Measurements from ENCODE around the gene PLCB1.

The PLCB1 gene

DNA sequence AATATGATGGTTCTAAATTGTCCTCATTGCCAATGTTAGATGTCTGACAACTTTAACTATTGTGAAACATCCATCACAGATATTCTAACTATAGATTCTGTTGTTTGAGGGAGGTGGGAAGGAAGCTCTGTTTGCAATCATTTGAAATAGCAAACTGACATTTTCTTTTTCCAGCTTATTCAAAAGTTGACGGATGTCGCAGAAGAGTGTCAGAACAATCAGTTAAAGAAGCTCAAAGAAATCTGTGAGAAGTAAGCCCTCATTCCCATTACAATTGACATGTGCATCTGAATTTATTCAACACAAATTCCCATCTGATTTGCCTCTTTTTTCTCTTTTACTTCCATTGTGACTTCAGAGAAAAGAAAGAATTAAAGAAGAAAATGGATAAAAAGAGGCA lies 656.2 kb downstream of the PLCB1 start:
- TF ChIP-seq, protein P1, sequence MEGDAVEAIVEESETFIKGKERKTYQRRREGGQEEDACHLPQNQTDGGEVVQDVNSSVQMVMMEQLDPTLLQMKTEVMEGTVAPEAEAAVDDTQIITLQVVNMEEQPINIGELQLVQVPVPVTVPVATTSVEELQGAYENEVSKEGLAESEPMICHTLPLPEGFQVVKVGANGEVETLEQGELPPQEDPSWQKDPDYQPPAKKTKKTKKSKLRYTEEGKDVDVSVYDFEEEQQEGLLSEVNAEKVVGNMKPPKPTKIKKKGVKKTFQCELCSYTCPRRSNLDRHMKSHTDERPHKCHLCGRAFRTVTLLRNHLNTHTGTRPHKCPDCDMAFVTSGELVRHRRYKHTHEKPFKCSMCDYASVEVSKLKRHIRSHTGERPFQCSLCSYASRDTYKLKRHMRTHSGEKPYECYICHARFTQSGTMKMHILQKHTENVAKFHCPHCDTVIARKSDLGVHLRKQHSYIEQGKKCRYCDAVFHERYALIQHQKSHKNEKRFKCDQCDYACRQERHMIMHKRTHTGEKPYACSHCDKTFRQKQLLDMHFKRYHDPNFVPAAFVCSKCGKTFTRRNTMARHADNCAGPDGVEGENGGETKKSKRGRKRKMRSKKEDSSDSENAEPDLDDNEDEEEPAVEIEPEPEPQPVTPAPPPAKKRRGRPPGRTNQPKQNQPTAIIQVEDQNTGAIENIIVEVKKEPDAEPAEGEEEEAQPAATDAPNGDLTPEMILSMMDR (IDR thresholded peaks at IDR 0.05; ENCODE audit: control insufficient read depth, insufficient read depth, low read depth, low read length, missing control alignments) = no peak
- no peak overlapping the region for H3K4me3 ChIP-seq (ENCODE audit: control insufficient read depth, low read depth, low read length)
- no peak for DNase-seq (ENCODE audit: low read depth)

DNA sequence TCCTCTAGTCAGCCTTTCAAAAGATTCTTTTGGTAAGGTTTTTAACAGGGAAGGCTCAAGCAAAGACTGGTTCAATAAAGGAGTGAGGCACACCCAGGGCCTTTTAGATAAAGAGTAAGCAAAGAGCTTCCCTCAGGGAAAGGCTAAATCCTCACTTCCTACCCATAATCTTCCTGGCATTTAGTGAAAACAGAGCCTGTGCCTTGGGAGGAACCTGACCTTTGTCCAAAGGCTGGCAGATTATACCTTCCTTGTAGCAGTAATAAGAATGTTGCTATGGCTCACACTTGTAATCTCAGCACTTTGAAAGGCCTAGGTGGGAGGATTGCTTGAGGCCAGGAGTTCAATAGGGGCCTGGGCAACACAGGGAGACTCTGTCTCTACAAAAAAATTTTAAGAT lies 656.8 kb downstream of the PLCB1 start:
- H3K4me3 ChIP-seq (ENCODE audit: control insufficient read depth, low read depth, low read length) = no peak overlapping the region
- TF ChIP-seq, protein P1 (IDR thresholded peaks at IDR 0.05; ENCODE audit: control insufficient read depth, insufficient read depth, low read depth, low read length, missing control alignments) = no peak
- DNase-seq (ENCODE audit: low read depth) = no peak

DNA sequence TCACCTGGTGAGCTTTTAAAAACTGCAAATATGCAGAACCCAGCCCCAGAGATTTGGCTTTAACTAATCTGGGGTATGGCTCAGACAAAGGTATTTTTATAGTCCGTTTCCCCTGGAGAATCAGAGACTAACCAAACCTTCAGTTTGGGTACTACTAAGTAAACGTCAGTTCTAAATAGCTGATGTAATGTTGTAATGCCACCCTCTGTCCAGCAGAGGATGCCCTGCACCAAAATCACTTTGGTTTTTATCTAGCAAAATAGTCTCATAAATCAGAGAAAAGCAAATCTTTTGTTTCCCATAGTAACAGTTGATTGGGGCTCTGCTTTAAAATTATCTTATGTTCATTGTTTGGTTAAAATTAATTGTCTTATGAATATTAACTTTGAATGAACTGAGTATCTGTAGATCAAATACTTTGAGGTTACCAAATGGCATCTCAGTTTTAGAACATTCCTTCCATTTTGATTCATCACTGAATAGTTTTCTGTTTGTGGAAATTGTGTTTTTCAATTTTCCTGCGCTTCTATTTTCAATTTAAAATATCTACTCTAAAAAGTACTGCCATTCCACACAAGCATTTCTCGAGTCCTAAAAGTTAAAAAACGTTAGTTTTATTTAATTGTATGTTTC lies 658.5 kb downstream of the PLCB1 start:
- no peak for DNase-seq (ENCODE audit: low read depth)
- no peak overlapping the region for H3K4me3 ChIP-seq (ENCODE audit: control insufficient read depth, low read depth, low read length)
- TF ChIP-seq, protein P1 (IDR thresholded peaks at IDR 0.05; ENCODE audit: control insufficient read depth, insufficient read depth, low read depth, low read length, missing control alignments) = peak; percentile 93

DNA sequence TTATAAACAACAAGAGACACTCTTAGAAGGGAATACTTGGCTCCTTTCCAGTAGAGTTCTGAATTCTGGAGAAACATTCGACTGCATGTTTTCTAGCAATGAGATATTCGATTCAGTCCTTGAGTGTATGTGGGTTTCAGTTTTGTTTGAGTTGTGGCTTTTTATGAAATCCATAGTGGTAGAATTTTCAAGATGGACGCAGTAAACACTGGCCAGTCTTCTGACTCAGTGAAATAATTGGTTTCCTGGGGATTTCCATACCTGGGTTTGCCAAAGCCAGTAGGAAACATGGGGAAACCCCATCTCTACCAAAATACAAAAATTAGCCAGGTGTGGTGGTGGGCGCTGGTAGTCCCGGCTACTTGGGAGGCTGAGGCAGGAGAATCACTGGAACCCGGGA lies 663.3 kb downstream of the PLCB1 start:
- no peak overlapping the region for H3K4me3 ChIP-seq (ENCODE audit: control insufficient read depth, low read depth, low read length)
- no peak for DNase-seq (ENCODE audit: low read depth)
- TF ChIP-seq, protein P1 (IDR thresholded peaks at IDR 0.05; ENCODE audit: control insufficient read depth, insufficient read depth, low read depth, low read length, missing control alignments) = no peak

DNA sequence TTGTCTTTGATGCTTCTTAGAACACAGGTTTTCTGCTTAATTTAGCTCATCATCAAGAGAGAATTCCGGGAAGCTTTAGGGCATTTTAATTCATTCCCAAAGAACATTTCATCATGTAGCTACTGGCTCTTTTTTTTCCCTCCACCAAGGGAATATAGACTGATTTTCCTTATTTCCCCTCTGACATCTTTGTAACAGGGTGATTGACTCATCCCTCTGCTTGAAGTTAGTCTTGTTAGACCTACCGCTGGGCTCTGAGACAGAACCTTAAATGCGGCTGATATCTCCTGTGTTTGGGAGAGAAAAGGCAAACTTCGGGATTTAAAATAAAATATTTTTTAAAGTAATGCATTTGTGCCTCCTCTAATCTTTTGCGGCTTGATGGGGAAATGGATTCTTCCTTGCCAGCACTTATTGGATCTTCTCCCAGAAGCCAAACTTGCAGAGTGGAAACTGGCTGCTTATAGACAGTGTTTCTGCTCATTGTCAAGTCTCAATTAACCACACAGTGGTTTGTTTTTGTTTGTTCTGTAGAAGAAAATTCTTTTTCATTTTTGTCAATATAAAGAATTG lies 664.1 kb downstream of the PLCB1 start:
- DNase-seq (ENCODE audit: low read depth) = peak; percentile 31
- no peak overlapping the region for H3K4me3 ChIP-seq (ENCODE audit: control insufficient read depth, low read depth, low read length)
- TF ChIP-seq, protein P1 (IDR thresholded peaks at IDR 0.05; ENCODE audit: control insufficient read depth, insufficient read depth, low read depth, low read length, missing control alignments) = no peak

DNA sequence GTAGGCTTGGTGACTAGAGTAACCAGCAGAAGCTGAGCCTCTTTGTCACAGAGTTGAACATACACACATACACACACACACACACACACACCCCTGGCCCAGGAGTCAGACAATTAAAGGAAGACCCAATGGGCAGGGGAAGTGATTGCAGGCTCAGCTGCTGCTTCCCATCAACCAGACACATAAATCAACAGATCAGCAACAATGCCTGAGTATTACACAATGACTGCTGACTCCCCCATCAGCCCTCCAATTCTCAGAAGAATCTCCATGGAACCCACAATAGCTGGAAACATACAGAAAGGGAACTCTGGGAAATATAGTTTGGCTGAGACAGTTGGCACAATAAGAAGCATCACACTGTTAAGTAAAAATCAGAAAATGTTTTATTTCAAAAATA lies 666.4 kb downstream of the PLCB1 start:
- peak; percentile 67 for DNase-seq (ENCODE audit: low read depth)
- H3K4me3 ChIP-seq (ENCODE audit: control insufficient read depth, low read depth, low read length) = no peak overlapping the region
- TF ChIP-seq, protein P1 (IDR thresholded peaks at IDR 0.05; ENCODE audit: control insufficient read depth, insufficient read depth, low read depth, low read length, missing control alignments) = no peak

Data from AG09309 (cell line).